22Rv1 (cell line): Measurements from ENCODE around the gene STKLD1.

Source experiments
- CTCF ChIP-seq: fragments of 450-650 bp; IDR thresholded peaks from 2 replicates; pipeline ENCODE4 v1.5.1; 2017; ENCODE audit warnings: mild to moderate bottlenecking
- ZFX ChIP-seq: fragments of 450-650 bp; IDR thresholded peaks from 2 replicates; pipeline ENCODE4 v1.6.1; 2017; ENCODE audit warnings: antibody characterized with exemption, borderline replicate concordance

GRCh38 chr9:133331641-133332380 lies 44.4 kb upstream of the STKLD1 start:
- TF ChIP-seq CTCF, result no peak
- no peak for TF ChIP-seq ZFX
